Brain pericyte (primary cell): ENCODE measurements around the gene IFT22.
"Not testable (repeated sequence)": the region's sequence is repeated elsewhere in the genome, so short reads cannot be mapped to it uniquely, and the experiment has no call there.

Source experiments
- DNase-seq: peaks from one replicate; pipeline ENCODE4 v3.0.0-alpha.2; 2012; ENCODE audit warnings: low read depth, low spot score

IFT22 gene

GRCh38 chr7:101321491-101322401 lies at the start of gene IFT22:
IFT22 (minus strand) TSS chr7:101321812; CDS start chr7:101321709, 103 bp downstream.
- peak; percentile 41 for DNase-seq

GRCh38 chr7:101370836-101371235 lies 49.2 kb upstream of the IFT22 start:
- DNase-seq = no peak

- no peak for DNase-seq
These were observed 47.0 kb upstream of the IFT22 start for GRCh38 chr7:101368422-101369165.

GRCh38 chr7:101367676-101368075 lies 46.1 kb upstream of the IFT22 start:
- no peak for DNase-seq

- no peak for DNase-seq
These were observed 44.3 kb upstream of the IFT22 start for GRCh38 chr7:101365956-101366355.

GRCh38 chr7:101363734-101364374 lies 42.2 kb upstream of the IFT22 start:
- DNase-seq = no peak

GRCh38 chr7:101363196-101363733 lies 41.7 kb upstream of the IFT22 start:
- no peak for DNase-seq

GRCh38 chr7:101362334-101363195 lies 41.0 kb upstream of the IFT22 start, which contains the start of gene COL26A1:
COL26A1 (plus strand) TSS chr7:101362875; CDS start chr7:101363033, 158 bp downstream.
- no peak for DNase-seq

GRCh38 chr7:101357433-101357832 lies 35.8 kb upstream of the IFT22 start:
- DNase-seq = no peak

GRCh38 chr7:101352920-101353308 lies 31.3 kb upstream of the IFT22 start:
- DNase-seq = no peak

GRCh38 chr7:101349300-101349699 lies 27.7 kb upstream of the IFT22 start:
- DNase-seq = not testable (repeated sequence)

GRCh38 chr7:101348456-101349067 lies 26.9 kb upstream of the IFT22 start:
- not testable (repeated sequence) for DNase-seq

- no peak for DNase-seq
These were observed 25.9 kb upstream of the IFT22 start for GRCh38 chr7:101347477-101347876.

- no peak for DNase-seq
These were observed 21.3 kb upstream of the IFT22 start for GRCh38 chr7:101342892-101343291.

- DNase-seq = no peak
These were observed 18.8 kb upstream of the IFT22 start for GRCh38 chr7:101340379-101340778.

- DNase-seq = no peak
These were observed 12.3 kb upstream of the IFT22 start for GRCh38 chr7:101333912-101334311.

- DNase-seq = no peak
These were observed 10.4 kb upstream of the IFT22 start for GRCh38 chr7:101332026-101332425.

- no peak for DNase-seq
These were observed 8.4 kb upstream of the IFT22 start for GRCh38 chr7:101330011-101330484.

- no peak for DNase-seq
These were observed 6.5 kb upstream of the IFT22 start for GRCh38 chr7:101328159-101328558.

- no peak for DNase-seq
These were observed 2.2 kb downstream of the IFT22 start for GRCh38 chr7:101319401-101319800.
